H1 (cell line): Measurements from ENCODE around the gene ATOH8. TPM values are rescaled to one million over a fixed set of nuclear protein-coding genes. Genes with fewer than 3 reads are reported as not detected.

Source experiments
- CTCF ChIA-PET: fragments of 300-600 bp; sonication (Branson Sonifier 250); formaldehyde crosslinking; loops from one replicate; lab custom pipeline; 2021; ENCODE audit not compliant: partially characterized antibody; lab: Charles Lee
- POLR2A ChIA-PET: fragments of 300-600 bp; sonication (Branson Sonifier 250); formaldehyde crosslinking; loops from one replicate; lab custom pipeline; 2021; ENCODE audit warnings: inconsistent platforms; ENCODE audit not compliant: partially characterized antibody; lab: Charles Lee
- DNase-seq, 2 experiments: peaks; one replicate each; pipeline versions ENCODE4 v3.0.0 to v3.0.0-alpha.2; 2010 to 2022; ENCODE audit warnings: low spot score in 2 of 2, low read depth in 1 of 2, mixed read lengths in 1 of 2
- FAIRE-seq: peaks from 2 replicates; lab custom pipeline; 2011; peaks lifted over from hg19 to GRCh38; lab: Jason Lieb, UNC
- H2AFZ ChIP-seq: 2 replicates; pipeline ENCODE4 v1.8.1; 2012; ENCODE audit warnings: low read length, inconsistent platforms
- H2AK5ac ChIP-seq: 2 replicates; pipeline ENCODE4 v1.6.1; 2013; ENCODE audit warnings: low read depth, low read length
- H2BK120ac ChIP-seq: replicated peaks from 2 replicates; pipeline ENCODE3; 2013; ENCODE audit warnings: low read depth, low read length, inconsistent platforms
- H2BK12ac ChIP-seq: 2 replicates; pipeline ENCODE4 v1.6.1; 2013; ENCODE audit warnings: low read depth, low read length
- H2BK15ac ChIP-seq: 2 replicates; pipeline ENCODE4 v1.6.1; 2013; ENCODE audit warnings: low read length
- H2BK20ac ChIP-seq: 2 replicates; pipeline ENCODE4 v1.6.1; 2013; ENCODE audit warnings: low read length
- H2BK5ac ChIP-seq: 2 replicates; pipeline ENCODE4 v1.6.1; 2013; ENCODE audit warnings: low read depth, low read length
- H3K14ac ChIP-seq: 2 replicates; pipeline ENCODE4 v1.6.1; 2013; ENCODE audit warnings: inconsistent platforms; ENCODE audit not compliant: insufficient read length
- H3K18ac ChIP-seq: 2 replicates; pipeline ENCODE4 v1.6.1; 2013; ENCODE audit warnings: low read length; ENCODE audit errors: extremely low read depth
- H3K23ac ChIP-seq: 2 replicates; pipeline ENCODE4 v1.6.1; 2013; ENCODE audit warnings: inconsistent platforms; ENCODE audit not compliant: insufficient read length
- H3K23me2 ChIP-seq: 2 replicates; pipeline ENCODE4 v1.6.1; 2013; ENCODE audit warnings: low read depth, low read length
- H3K27ac ChIP-seq: 2 replicates; pipeline ENCODE4 v1.6.1; 2011; ENCODE audit warnings: low read depth, low read length, inconsistent platforms
- H3K27me3 ChIP-seq, 4 experiments: replicated peaks in 1 of 4; 1 replicate in 1 of 4; 2 replicates in 3 of 4; pipeline versions ENCODE4 v1.6.1 to v1.8.1; 2011 to 2013; ENCODE audit warnings: low read length in 3 of 4, mild to moderate bottlenecking in 3 of 4, inconsistent platforms in 2 of 4, mixed read lengths in 2 of 4, moderate library complexity in 1 of 4; ENCODE audit not compliant: control insufficient read depth in 3 of 4, insufficient read depth in 3 of 4; ENCODE audit errors: extremely low read depth in 1 of 4
- H3K36me3 ChIP-seq, 4 experiments: 2 replicates each; pipeline versions ENCODE4 v1.6.1 to v1.8.1; 2011 to 2013; ENCODE audit warnings: mild to moderate bottlenecking in 4 of 4, low read length in 3 of 4, moderate library complexity in 2 of 4, control low read depth in 1 of 4, inconsistent platforms in 1 of 4; ENCODE audit not compliant: insufficient read depth in 4 of 4, control insufficient read depth in 2 of 4
- H3K4ac ChIP-seq: replicated peaks from 2 replicates; pipeline ENCODE3; 2013; ENCODE audit warnings: low read length, low read depth, mixed read lengths, inconsistent platforms; ENCODE audit not compliant: insufficient read length
- H3K4me1 ChIP-seq, 4 experiments: replicated peaks in 1 of 4; 1 replicate in 1 of 4; 2 replicates in 3 of 4; pipeline versions ENCODE4 v1.6.1 to v1.8.1; 2011 to 2013; ENCODE audit warnings: low read length in 3 of 4, inconsistent platforms in 2 of 4, mixed read lengths in 1 of 4; ENCODE audit not compliant: insufficient read depth in 4 of 4, control insufficient read depth in 3 of 4
- H3K4me2 ChIP-seq, 2 experiments: 2 replicates each; pipeline versions ENCODE4 v1.6.1 to v1.8.1; 2011 to 2013; ENCODE audit warnings: low read depth in 2 of 2, low read length in 2 of 2, control low read depth in 1 of 2, inconsistent platforms in 1 of 2, mild to moderate bottlenecking in 1 of 2; ENCODE audit not compliant: insufficient read depth in 1 of 2
- H3K4me3 ChIP-seq, 4 experiments: fragments of 200-600, 300-600 bp in 1 of 4; sonication (generic), shearing (Covaris generic), sonication (Bioruptor Twin) in 1 of 4; 2 replicates each; pipeline versions ENCODE4 v1.5.1 to v1.8.1; 2011 to 2016; ENCODE audit warnings: low read length in 4 of 4, low read depth in 3 of 4, control low read depth in 2 of 4, inconsistent platforms in 2 of 4, mild to moderate bottlenecking in 2 of 4, mixed read lengths in 1 of 4, moderate library complexity in 1 of 4; ENCODE audit not compliant: insufficient read depth in 2 of 4; ENCODE audit errors: extremely low read depth in 1 of 4
- H3K56ac ChIP-seq: replicated peaks from 2 replicates; pipeline ENCODE3; 2013; ENCODE audit warnings: low read depth, mild to moderate bottlenecking, mixed read lengths, low read length, inconsistent platforms; ENCODE audit not compliant: insufficient read length
- H3K79me1 ChIP-seq: 2 replicates; pipeline ENCODE4 v1.6.1; 2013; ENCODE audit warnings: low read depth, low read length, control low read depth
- H3K79me2 ChIP-seq, 2 experiments: 2 replicates each; pipeline versions ENCODE4 v1.6.1 to v1.8.1; 2012 to 2013; ENCODE audit warnings: low read length in 2 of 2, mild to moderate bottlenecking in 2 of 2, inconsistent platforms in 1 of 2; ENCODE audit not compliant: insufficient read depth in 2 of 2, control insufficient read depth in 1 of 2
- H3K9ac ChIP-seq, 4 experiments: replicated peaks in 1 of 4; 1 replicate in 1 of 4; 2 replicates in 3 of 4; pipeline versions ENCODE4 v1.6.1 to v1.8.1; 2011 to 2013; ENCODE audit warnings: low read depth in 3 of 4, low read length in 3 of 4, control low read depth in 2 of 4, mild to moderate bottlenecking in 2 of 4, moderate library complexity in 2 of 4, inconsistent platforms in 1 of 4; ENCODE audit errors: extremely low read depth in 1 of 4
- H3K9me3 ChIP-seq, 2 experiments: 2 replicates each; pipeline versions ENCODE4 v1.6.1 to v1.8.1; 2012 to 2013; ENCODE audit warnings: mild to moderate bottlenecking in 2 of 2, moderate library complexity in 2 of 2, control low read depth in 1 of 2, inconsistent platforms in 1 of 2, low read depth in 1 of 2, low read length in 1 of 2, mixed read lengths in 1 of 2; ENCODE audit not compliant: insufficient read depth in 2 of 2
- H4K20me1 ChIP-seq, 2 experiments: replicated peaks in 1 of 2; 2 replicates each; pipeline versions ENCODE3 to v1.8.1; 2011 to 2013; ENCODE audit warnings: inconsistent platforms in 2 of 2, low read length in 2 of 2, mild to moderate bottlenecking in 1 of 2; ENCODE audit not compliant: insufficient read depth in 2 of 2, control insufficient read depth in 1 of 2
- H4K5ac ChIP-seq: 2 replicates; pipeline ENCODE4 v1.6.1; 2013; ENCODE audit warnings: low read length, low read depth, mixed read lengths, inconsistent platforms; ENCODE audit not compliant: insufficient read length
- H4K8ac ChIP-seq: 2 replicates; pipeline ENCODE4 v1.8.0; 2013; ENCODE audit warnings: mild to moderate bottlenecking, moderate library complexity, low read length, inconsistent platforms; ENCODE audit not compliant: insufficient read depth; ENCODE audit errors: extremely low read depth
- H4K91ac ChIP-seq: replicated peaks from 2 replicates; pipeline ENCODE3; 2013; ENCODE audit warnings: low read length, mixed read lengths, inconsistent platforms; ENCODE audit not compliant: insufficient read length
- CHD1 ChIP-seq: IDR thresholded peaks from 2 replicates; pipeline ENCODE4 v1.6.1; 2012; ENCODE audit warnings: low read depth, low read length, improper control_type of control experiment
- WGBS, 2 experiments: shearing (Covaris generic) in 1 of 2; methylation state at CpG; one replicate each; pipeline versions ENCODE4 v1.1.6 to v1.1.7; 2013 to 2015; ENCODE audit warnings: low lambda C conversion rate in 2 of 2, mixed read lengths in 2 of 2, inconsistent platforms in 1 of 2, low coverage in 1 of 2, missing lambda C conversion rate in 1 of 2; ENCODE audit not compliant: insufficient replicate concordance in 2 of 2, insufficient coverage in 1 of 2, insufficient read length in 1 of 2; ENCODE audit errors: extremely low coverage in 1 of 2, missing lambda C conversion rate in 1 of 2; 5-methylcytosine and 5-hydroxymethylcytosine counted together
- polyA plus RNA-seq, 7 experiments: library from polyadenylated mRNA; depleted of rRNA in 3 of 7; stranded (reverse) in 5 of 7; unstranded in 2 of 7; fragments of >200 nt in 5 of 7; fragments of 200-250 nt in 2 of 7; gene quantifications; 1 replicate in 5 of 7; 2 replicates in 1 of 7; 4 replicates in 1 of 7; pipeline versions ENCODE4 v1.2.1 to v1.2.3, GENCODE V29; 2011 to 2013; ENCODE audit warnings: missing spikeins in 2 of 7, mixed read lengths in 2 of 7
- total RNA-seq: library from RNA; stranded (reverse); fragmentation: NEBNext Ultra II Directional; extraction: Animal tissue kit (Norgen Biotek cat#: 25700); gene quantifications from 2 replicates; pipeline ENCODE4 v1.2.1, GENCODE V29; 2021
- TF ChIP-seq, protein P1 (sequence below): IDR thresholded peaks from 2 replicates; pipeline ENCODE4 v1.6.1; 2012; ENCODE audit warnings: low read length, inconsistent platforms

Gene ATOH8
- total and polyA plus RNA-seq, 2 of the 8 experiments (the other 6 are each of a cell fraction or from before 2014, with no cell fraction given), result 0.50 to 0.53 TPM

DNA sequence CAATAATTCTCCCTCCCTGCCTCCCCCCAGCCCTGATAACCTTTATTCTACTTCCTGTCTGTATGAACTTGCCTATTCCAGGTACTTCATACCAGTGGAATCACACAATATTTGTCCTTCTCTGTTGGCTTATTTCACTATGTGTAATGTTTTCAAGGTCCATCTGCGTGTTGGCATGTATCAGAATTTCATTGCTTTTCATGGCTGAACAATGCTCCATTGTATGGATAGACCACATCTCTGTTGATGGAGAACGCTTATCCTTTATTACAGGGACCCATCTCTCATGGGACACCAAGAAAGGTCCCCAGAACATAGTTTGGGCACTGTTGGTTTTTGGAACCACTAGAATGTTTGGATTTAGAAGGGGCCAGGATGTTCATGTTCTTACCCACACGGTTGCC is 40.2 kb downstream of the ATOH8 start:
- Histone ChIP-seq H3K36me3 (no peaks in the 10 kb centered on the region), H2AFZ (no peak overlapping the region), H3K23ac (no peak overlapping the region), H3K4ac (no peak overlapping the region), H3K9me3 (no peaks in the 10 kb centered on the region), H2BK12ac (no peak overlapping the region), H3K23me2 (no peaks in the 10 kb centered on the region), H3K79me2 (no peaks in the 10 kb centered on the region), H2BK5ac (no peak overlapping the region), H3K79me1 (no peaks in the 10 kb centered on the region), H4K8ac (no peak overlapping the region), H3K56ac (no peak overlapping the region), H3K18ac (no peak overlapping the region), H3K9ac (no peak overlapping the region), H2BK20ac (no peak overlapping the region), H3K4me3 (no peak overlapping the region), H4K5ac (no peak overlapping the region), H3K27ac (no peak overlapping the region), H4K20me1 (no peaks in the 10 kb centered on the region), H2BK120ac (no peak overlapping the region), H3K14ac (no peak overlapping the region), H3K4me1 (no peaks in the 10 kb centered on the region; a peak in 1 of 7 replicates), H3K4me2 (no peak overlapping the region), H4K91ac (no peak overlapping the region), H2AK5ac (no peak overlapping the region), H2BK15ac (no peak overlapping the region), H3K27me3 (no peaks in the 10 kb centered on the region; a peak in 1 of 7 replicates)
- DNase-seq, result no peak
- FAIRE-seq, result no peak
- TF ChIP-seq, protein P1, sequence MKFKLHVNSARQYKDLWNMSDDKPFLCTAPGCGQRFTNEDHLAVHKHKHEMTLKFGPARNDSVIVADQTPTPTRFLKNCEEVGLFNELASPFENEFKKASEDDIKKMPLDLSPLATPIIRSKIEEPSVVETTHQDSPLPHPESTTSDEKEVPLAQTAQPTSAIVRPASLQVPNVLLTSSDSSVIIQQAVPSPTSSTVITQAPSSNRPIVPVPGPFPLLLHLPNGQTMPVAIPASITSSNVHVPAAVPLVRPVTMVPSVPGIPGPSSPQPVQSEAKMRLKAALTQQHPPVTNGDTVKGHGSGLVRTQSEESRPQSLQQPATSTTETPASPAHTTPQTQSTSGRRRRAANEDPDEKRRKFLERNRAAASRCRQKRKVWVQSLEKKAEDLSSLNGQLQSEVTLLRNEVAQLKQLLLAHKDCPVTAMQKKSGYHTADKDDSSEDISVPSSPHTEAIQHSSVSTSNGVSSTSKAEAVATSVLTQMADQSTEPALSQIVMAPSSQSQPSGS, result no peak
- no peak for TF ChIP-seq CHD1
- ChIA-PET CTCF (interaction anchor here (0.8 to 4.7 kb wide), 13 partner anchors 8 to 94 kb away, joined by 3 to 58 read pairs (median 5); partner anchors contain the start of gene ATOH8), POLR2A (interaction anchor here (1.0 to 2.0 kb wide), 2 partner anchors 20 to 25 kb away, joined by 3 to 4 read pairs; no protein-coding TSS in a partner anchor)
- 86% methylated on average over 3 of the region's 3 CpGs; no CpG with 5 or more reads in 1 of the 2 experiments for WGBS, 2 experiments
